CD1c-positive myeloid dendritic cell (primary cell): Measurements from ENCODE around the gene IDH1.
"Not testable (repeated sequence)": the region's sequence is repeated elsewhere in the genome, so short reads cannot be mapped to it uniquely, and the experiment has no call there.

Source experiments
- DNase-seq: peaks from one replicate; pipeline ENCODE4 v3.0.0-alpha.2; 2016; ENCODE audit errors: extremely low spot score

Gene IDH1

GRCh38 chr2:208254871-208255556 lies at the start of gene IDH1:
Gene IDH1, minus strand, starts transcription at chr2:208255071. Its CDS starts 3,520 bp downstream, at chr2:208251551.
- peak; percentile 97 for DNase-seq

GRCh38 chr2:208304157-208304556 lies 49.3 kb upstream of the IDH1 start:
- DNase-seq = no peak

GRCh38 chr2:208300847-208301618 lies 46.2 kb upstream of the IDH1 start:
- no peak for DNase-seq

- DNase-seq = peak; percentile 3
Observed at GRCh38 chr2:208297961-208298360, 43.1 kb upstream of the IDH1 start.

GRCh38 chr2:208296610-208297009 lies 41.7 kb upstream of the IDH1 start:
- DNase-seq = no peak

- DNase-seq = no peak
Observed at GRCh38 chr2:208295834-208296233, 41.0 kb upstream of the IDH1 start.

- peak; percentile 24 for DNase-seq
Observed at GRCh38 chr2:208294482-208295024, 39.7 kb upstream of the IDH1 start.

- DNase-seq = peak; percentile 14
Observed at GRCh38 chr2:208285853-208286252, 31.0 kb upstream of the IDH1 start.

- DNase-seq = no peak
Observed at GRCh38 chr2:208280933-208281332, 26.1 kb upstream of the IDH1 start.

- no peak for DNase-seq
Observed at GRCh38 chr2:208280234-208280633, 25.4 kb upstream of the IDH1 start.

GRCh38 chr2:208279236-208279635 lies 24.4 kb upstream of the IDH1 start:
- no peak for DNase-seq

GRCh38 chr2:208278549-208278948 lies 23.7 kb upstream of the IDH1 start:
- DNase-seq = no peak

GRCh38 chr2:208274748-208275147 lies 19.9 kb upstream of the IDH1 start:
- DNase-seq = no peak

GRCh38 chr2:208269091-208269490 lies 14.2 kb upstream of the IDH1 start:
- DNase-seq = peak; percentile 24

- peak; percentile 18 for DNase-seq
Observed at GRCh38 chr2:208268156-208268952, 13.5 kb upstream of the IDH1 start.

- not testable (repeated sequence) for DNase-seq
Observed at GRCh38 chr2:208267526-208267925, 12.7 kb upstream of the IDH1 start.

GRCh38 chr2:208266936-208267335 lies 12.1 kb upstream of the IDH1 start:
- no peak for DNase-seq

- peak; percentile 20 for DNase-seq
Observed at GRCh38 chr2:208266553-208266893, 11.7 kb upstream of the IDH1 start.

GRCh38 chr2:208265801-208266552 lies 11.1 kb upstream of the IDH1 start, which contains the start of gene PIKFYVE:
Gene PIKFYVE, plus strand, starts transcription at chr2:208266255. Its CDS starts 5,265 bp downstream, at chr2:208271520.
- DNase-seq = peak; percentile 96

- peak; percentile 33 for DNase-seq
Observed at GRCh38 chr2:208265371-208265800, 10.5 kb upstream of the IDH1 start.
